GM12878 (cell line): ENCODE data around the gene THADA. TPM values are rescaled to one million over a fixed set of nuclear protein-coding genes. Genes with fewer than 3 reads are reported as not detected.

Experiments used
- ATAC-seq: fragments of 200-7000 bp; cut with Tn5 transposase; 3 replicates; pipeline ENCODE4 v1.9.1; 2020; ENCODE audit warnings: mild to moderate bottlenecking, moderate library complexity
- BruUV-seq: library from RNA; stranded (reverse); fragments of 400-500 nt; replicated peaks from 2 replicates; lab custom pipeline; 2021; lab: Mats Ljungman, UMichigan
- CTCF ChIA-PET: fragments of 300-600 bp; sonication (Branson Sonifier 250); formaldehyde crosslinking; extraction: SDS; loops from one replicate; lab custom pipeline; 2021; ENCODE audit warnings: inconsistent platforms; lab: Yijun Ruan, JAX
- POLR2A ChIA-PET: fragments of 350-600 bp; formaldehyde crosslinking; extraction: SDS; loops from one replicate; lab custom pipeline; 2021; ENCODE audit warnings: inconsistent platforms; lab: Charles Lee
- RAD21 ChIA-PET: fragments of 300-600 bp; sonication (Branson Sonifier 250); formaldehyde crosslinking; loops from one replicate; lab custom pipeline; 2023; ENCODE audit warnings: antibody characterized with exemption; ENCODE audit not compliant: unreplicated experiment; lab: Charles Lee
- SMC1A ChIA-PET: fragments of 300-600 bp; sonication (Branson Sonifier 250); formaldehyde crosslinking; loops from one replicate; lab custom pipeline; 2023; ENCODE audit not compliant: unreplicated experiment, uncharacterized antibody; lab: Charles Lee
- DNase-seq: peaks from one replicate; pipeline ENCODE4 v3.0.0-alpha.2; 2011; ENCODE audit warnings: low read depth, low spot score
- FAIRE-seq: peaks from 3 replicates; lab custom pipeline; 2011; peaks lifted over from hg19 to GRCh38; lab: Jason Lieb, UNC
- H2AFZ ChIP-seq: 2 replicates; pipeline ENCODE4 v1.6.0; 2011; ENCODE audit warnings: low read depth, low read length, control low read depth; ENCODE audit not compliant: control insufficient read depth
- H3K27ac ChIP-seq: 2 replicates; pipeline ENCODE4 v1.5.1; 2011; ENCODE audit warnings: control low read depth; ENCODE audit not compliant: control insufficient read depth, insufficient read depth
- H3K27me3 ChIP-seq, 2 experiments: replicated peaks in 1 of 2; 2 replicates each; pipeline versions ENCODE4 v1.6.0 to v1.6.1; 2011; ENCODE audit warnings: low read length in 1 of 2; ENCODE audit not compliant: control insufficient read depth in 2 of 2, insufficient read depth in 2 of 2
- H3K36me3 ChIP-seq, 2 experiments: 2 replicates each; pipeline ENCODE4 v1.5.1; 2011; ENCODE audit warnings: low read length in 1 of 2; ENCODE audit not compliant: control insufficient read depth in 2 of 2, insufficient read depth in 2 of 2
- H3K4me1 ChIP-seq: 2 replicates; pipeline ENCODE4 v1.6.1; 2011; ENCODE audit warnings: mild to moderate bottlenecking, low read length, moderate library complexity, mixed read lengths; ENCODE audit not compliant: control insufficient read depth, insufficient read depth
- H3K4me2 ChIP-seq: 2 replicates; pipeline ENCODE4 v1.6.0; 2011; ENCODE audit warnings: control low read depth; ENCODE audit not compliant: control insufficient read depth, insufficient read depth
- H3K4me3 ChIP-seq: fragments of 200-600 bp; sonication (generic); 2 replicates; pipeline ENCODE4 v1.5.1; 2016
- H3K79me2 ChIP-seq: 2 replicates; pipeline ENCODE4 v1.6.0; 2011; ENCODE audit warnings: low read length; ENCODE audit not compliant: control insufficient read depth, insufficient read depth
- H3K9ac ChIP-seq: 2 replicates; pipeline ENCODE4 v1.8.0; 2011; ENCODE audit warnings: low read length, control low read depth, mixed read lengths; ENCODE audit not compliant: control insufficient read depth, insufficient read depth
- H3K9me3 ChIP-seq: replicated peaks from 3 replicates; pipeline ENCODE4 v1.5.1; 2011; ENCODE audit warnings: mild to moderate bottlenecking, low read length; ENCODE audit not compliant: control insufficient read depth, insufficient read depth
- H4K20me1 ChIP-seq: 2 replicates; pipeline ENCODE4 v1.6.0; 2011; ENCODE audit not compliant: control insufficient read depth, insufficient read depth
- ASH2L ChIP-seq: fragments of 300-600, 200-600 bp; sonication (generic); IDR thresholded peaks from 2 replicates; pipeline ENCODE4 v1.6.1; 2017; ENCODE audit warnings: low read depth, mild to moderate bottlenecking, borderline replicate concordance
- BRCA1 ChIP-seq: IDR thresholded peaks from 2 replicates; pipeline ENCODE4 v1.6.1; 2011; ENCODE audit warnings: low read depth, low read length, improper control_type of control experiment
- CBX3 ChIP-seq: fragments of 200-600 bp; sonication (generic); IDR thresholded peaks from 2 replicates; pipeline ENCODE4 v1.6.1; 2016; ENCODE audit warnings: low read depth, borderline replicate concordance
- CTCF ChIP-seq, 3 experiments: IDR thresholded peaks in 2 of 3; conservative IDR thresholded peaks in 1 of 3; 2 replicates each; pipeline ENCODE4 v1.5.1; 2011; ENCODE audit warnings: low read depth in 3 of 3, low read length in 3 of 3, mild to moderate bottlenecking in 3 of 3, control low read depth in 2 of 3, moderate library complexity in 2 of 3, inconsistent platforms in 1 of 3, mixed read lengths in 1 of 3; ENCODE audit not compliant: control insufficient read depth in 2 of 3, insufficient read depth in 1 of 3; ENCODE audit errors: extremely low read depth in 1 of 3
- EED ChIP-seq: sonication (generic); IDR thresholded peaks from 2 replicates; pipeline ENCODE4 v1.6.1; 2016; ENCODE audit warnings: antibody characterized with exemption, low read depth
- FOXM1 ChIP-seq: IDR thresholded peaks from 2 replicates; pipeline ENCODE4 v1.6.1; 2012; ENCODE audit warnings: low read depth, mild to moderate bottlenecking, inconsistent platforms, low read length, moderate library complexity
- HCFC1 ChIP-seq: fragments of 150-350 bp; IDR thresholded peaks from 2 replicates; pipeline ENCODE4 v1.6.1; 2014; ENCODE audit warnings: low read length
- HDAC2 ChIP-seq: fragments of 200-600 bp; sonication (generic); IDR thresholded peaks from 2 replicates; pipeline ENCODE4 v1.6.1; 2017
- NBN ChIP-seq: fragments of 450-650 bp; IDR thresholded peaks from 2 replicates; pipeline ENCODE4 v1.6.1; 2016
- RAD21 ChIP-seq: IDR thresholded peaks from 2 replicates; pipeline ENCODE4 v1.6.1; 2011; ENCODE audit warnings: mild to moderate bottlenecking, low read depth, low read length, moderate library complexity; ENCODE audit not compliant: insufficient read depth
- TCF7 ChIP-seq: IDR thresholded peaks from 2 replicates; pipeline ENCODE4 v1.6.1; 2014; ENCODE audit warnings: antibody characterized with exemption, borderline replicate concordance
- ZNF274 ChIP-seq: IDR thresholded peaks from one replicate; pipeline ENCODE4 v1.8.0; 2011; ENCODE audit not compliant: insufficient read length, insufficient read depth
- ZNF622 ChIP-seq: fragments of 450-650 bp; IDR thresholded peaks from 2 replicates; pipeline ENCODE4 v1.6.1; 2017; ENCODE audit warnings: mild to moderate bottlenecking, inconsistent platforms
- WGBS: methylation state at CpG from one replicate; pipeline ENCODE4 v1.1.6; 2016; ENCODE audit warnings: low lambda C conversion rate; ENCODE audit not compliant: insufficient replicate concordance, insufficient coverage; ENCODE audit errors: missing lambda C conversion rate; 5-methylcytosine and 5-hydroxymethylcytosine counted together
- in situ Hi-C: fragments of 300-500 bp; cut with MboI; formaldehyde crosslinking; loops from 9 replicates; pipeline ENCODE4 v1.14.3; 2018; ENCODE audit warnings: mixed read lengths
- intact Hi-C: fragments of 100-400 bp; cut with micrococcal nuclease; formaldehyde crosslinking; loops from one replicate; pipeline ENCODE4 v1.14.2; 2022; ENCODE audit not compliant: unreplicated experiment
- polyA plus RNA-seq, 11 experiments: library from polyadenylated mRNA; depleted of rRNA in 4 of 11; unstranded in 6 of 11; stranded (reverse) in 5 of 11; fragments of >200 nt; fragmentation: Nextera tagmentation in 4 of 11; fragmentation: Illumina TruSeq in 1 of 11; extraction: Ambion mirVana in 4 of 11; extraction: Trizol in 1 of 11; gene quantifications; 1 replicate in 1 of 11; 2 replicates in 10 of 11; pipeline versions ENCODE4 v1.2.1 to v1.2.3, GENCODE V29; 2011 to 2016; ENCODE audit warnings: inconsistent platforms in 2 of 11, missing spikeins in 2 of 11, low read depth in 1 of 11
- total RNA-seq, 4 experiments: library from RNA; depleted of rRNA in 3 of 4; stranded (reverse); fragments of >200 nt in 3 of 4; fragmentation: Illumina TruSeq in 1 of 4; extraction: Trizol in 1 of 4; gene quantifications; 2 replicates each; pipeline versions ENCODE4 v1.2.1 to v1.2.3, GENCODE V29; 2013 to 2021
- TF ChIP-seq, protein P1 (sequence below): fragments of 450-650 bp; IDR thresholded peaks from 2 replicates; pipeline ENCODE4 v1.6.1; 2018; ENCODE audit warnings: borderline replicate concordance, mild to moderate bottlenecking; ENCODE audit not compliant: partially characterized antibody
- TF ChIP-seq, protein P2 (sequence below): IDR thresholded peaks from 2 replicates; pipeline ENCODE4 v1.6.1; 2011; ENCODE audit warnings: borderline replicate concordance, low read depth, mild to moderate bottlenecking, moderate library complexity, low read length; ENCODE audit not compliant: insufficient read depth, poor library complexity, severe bottlenecking
- TF ChIP-seq, protein P3 (sequence below): fragments of 450-650 bp; conservative IDR thresholded peaks from 2 replicates; pipeline ENCODE4 v1.6.1; 2017; ENCODE audit warnings: mild to moderate bottlenecking, moderate library complexity

The THADA gene
- total and polyA plus RNA-seq, 10 of the 15 experiments (the other 5 are each of a cell fraction or from before 2014, with no cell fraction given), result 14.6 to 33.2 (median 23.2) TPM

- ChIA-PET SMC1A (interaction anchor here (1.1 to 7.2 kb wide), 22 partner anchors 10 to 370 kb away, joined by 3 to 170 read pairs (median 20); no protein-coding TSS in a partner anchor), RAD21 (interaction anchor here (0.6 to 6.8 kb wide), 33 partner anchors 7 to 397 kb away, joined by 3 to 151 read pairs (median 12); no protein-coding TSS in a partner anchor), POLR2A (interaction anchor here (0.5 to 2.5 kb wide), 13 partner anchors 8 to 352 kb away, joined by 3 to 17 read pairs (median 5); no protein-coding TSS in a partner anchor), CTCF (interaction anchor here (0.8 to 5.2 kb wide), 30 partner anchors 7 to 368 kb away, joined by 3 to 132 read pairs (median 9); no protein-coding TSS in a partner anchor)
- Histone ChIP-seq H2AFZ (peak overlapping the region; percentile 41; the same call in 1 of the 2 replicates), H3K36me3 (peaks cover 0 to 3% of the 10 kb centered on the region in 2 experiments; a peak in 3 of 4 replicates), H3K27me3 (no peaks in the 10 kb centered on the region), H3K79me2 (peaks cover 50% of the 10 kb centered on the region), H3K27ac (peak overlapping the region; percentile 89), H3K9me3 (no peaks in the 10 kb centered on the region), H3K4me3 (peak overlapping the region; percentile 84), H4K20me1 (no peaks in the 10 kb centered on the region), H3K9ac (peak overlapping the region; percentile 92), H3K4me1 (peaks cover 19% of the 10 kb centered on the region), H3K4me2 (peak overlapping the region; percentile 98)
- no peak for FAIRE-seq
- no peak for DNase-seq
- intact Hi-C loops, result loop anchor here (2.0 to 10.0 kb wide), 9 partner anchors 53 to 416 kb away; no protein-coding TSS in a partner anchor
- in situ Hi-C loops, result no loop called here
- BruUV-seq, result no TSS peak
- ATAC-seq, result peak; percentile 8; the same call in 2 of the 3 replicates
- 6% methylated on average over 10 of the region's 10 CpGs for WGBS
- no peak; the same call in 1 of the 2 replicates for TF ChIP-seq NBN
- TF ChIP-seq ZNF622, result no peak
- TF ChIP-seq, protein P1, sequence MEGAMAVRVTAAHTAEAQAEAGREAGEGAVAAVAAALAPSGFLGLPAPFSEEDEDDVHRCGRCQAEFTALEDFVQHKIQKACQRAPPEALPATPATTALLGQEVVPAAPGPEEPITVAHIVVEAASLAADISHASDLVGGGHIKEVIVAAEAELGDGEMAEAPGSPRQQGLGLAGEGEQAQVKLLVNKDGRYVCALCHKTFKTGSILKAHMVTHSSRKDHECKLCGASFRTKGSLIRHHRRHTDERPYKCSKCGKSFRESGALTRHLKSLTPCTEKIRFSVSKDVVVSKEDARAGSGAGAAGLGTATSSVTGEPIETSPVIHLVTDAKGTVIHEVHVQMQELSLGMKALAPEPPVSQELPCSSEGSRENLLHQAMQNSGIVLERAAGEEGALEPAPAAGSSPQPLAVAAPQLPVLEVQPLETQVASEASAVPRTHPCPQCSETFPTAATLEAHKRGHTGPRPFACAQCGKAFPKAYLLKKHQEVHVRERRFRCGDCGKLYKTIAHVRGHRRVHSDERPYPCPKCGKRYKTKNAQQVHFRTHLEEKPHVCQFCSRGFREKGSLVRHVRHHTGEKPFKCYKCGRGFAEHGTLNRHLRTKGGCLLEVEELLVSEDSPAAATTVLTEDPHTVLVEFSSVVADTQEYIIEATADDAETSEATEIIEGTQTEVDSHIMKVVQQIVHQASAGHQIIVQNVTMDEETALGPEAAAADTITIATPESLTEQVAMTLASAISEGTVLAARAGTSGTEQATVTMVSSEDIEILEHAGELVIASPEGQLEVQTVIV, result no peak
- TF ChIP-seq CTCF (IDR thresholded peaks at IDR 0.05 in 2 of 3, conservative IDR thresholded peaks at IDR 0.05 in 1 of 3; ENCODE audit: control insufficient read depth in 2 of 3, extremely low read depth in 1 of 3, insufficient read depth in 1 of 3, low read depth in 3 of 3, low read length in 3 of 3), result peak in 1 of 3 experiments; percentile 24; a peak in 2 of 6 replicates
- no peak for TF ChIP-seq BRCA1
- TF ChIP-seq RAD21, result peak; percentile 29
- no peak for TF ChIP-seq HCFC1
- TF ChIP-seq FOXM1, result no peak
- no peak for TF ChIP-seq HDAC2
- TF ChIP-seq TCF7, result no peak
- no peak for TF ChIP-seq CBX3
- TF ChIP-seq, protein P2, sequence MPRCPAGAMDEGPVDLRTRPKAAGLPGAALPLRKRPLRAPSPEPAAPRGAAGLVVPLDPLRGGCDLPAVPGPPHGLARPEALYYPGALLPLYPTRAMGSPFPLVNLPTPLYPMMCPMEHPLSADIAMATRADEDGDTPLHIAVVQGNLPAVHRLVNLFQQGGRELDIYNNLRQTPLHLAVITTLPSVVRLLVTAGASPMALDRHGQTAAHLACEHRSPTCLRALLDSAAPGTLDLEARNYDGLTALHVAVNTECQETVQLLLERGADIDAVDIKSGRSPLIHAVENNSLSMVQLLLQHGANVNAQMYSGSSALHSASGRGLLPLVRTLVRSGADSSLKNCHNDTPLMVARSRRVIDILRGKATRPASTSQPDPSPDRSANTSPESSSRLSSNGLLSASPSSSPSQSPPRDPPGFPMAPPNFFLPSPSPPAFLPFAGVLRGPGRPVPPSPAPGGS, result no peak
- TF ChIP-seq ZNF274, result no peak
- TF ChIP-seq, protein P3, sequence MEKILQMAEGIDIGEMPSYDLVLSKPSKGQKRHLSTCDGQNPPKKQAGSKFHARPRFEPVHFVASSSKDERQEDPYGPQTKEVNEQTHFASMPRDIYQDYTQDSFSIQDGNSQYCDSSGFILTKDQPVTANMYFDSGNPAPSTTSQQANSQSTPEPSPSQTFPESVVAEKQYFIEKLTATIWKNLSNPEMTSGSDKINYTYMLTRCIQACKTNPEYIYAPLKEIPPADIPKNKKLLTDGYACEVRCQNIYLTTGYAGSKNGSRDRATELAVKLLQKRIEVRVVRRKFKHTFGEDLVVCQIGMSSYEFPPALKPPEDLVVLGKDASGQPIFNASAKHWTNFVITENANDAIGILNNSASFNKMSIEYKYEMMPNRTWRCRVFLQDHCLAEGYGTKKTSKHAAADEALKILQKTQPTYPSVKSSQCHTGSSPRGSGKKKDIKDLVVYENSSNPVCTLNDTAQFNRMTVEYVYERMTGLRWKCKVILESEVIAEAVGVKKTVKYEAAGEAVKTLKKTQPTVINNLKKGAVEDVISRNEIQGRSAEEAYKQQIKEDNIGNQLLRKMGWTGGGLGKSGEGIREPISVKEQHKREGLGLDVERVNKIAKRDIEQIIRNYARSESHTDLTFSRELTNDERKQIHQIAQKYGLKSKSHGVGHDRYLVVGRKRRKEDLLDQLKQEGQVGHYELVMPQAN, result 0 out of 2 replicates have a peak, but pooled peaks have one; percentile 22
- TF ChIP-seq EED, result no peak
- TF ChIP-seq ASH2L, result no peak
Measured at GRCh38 chr2:43227830-43228281, 368.0 kb downstream of the THADA start.
